ENCODE data around the gene C10orf53.

The C10orf53 gene

GRCh38 chr10:49700211-49700610 is 20.8 kb downstream of the C10orf53 start:
- Histone ChIP-seq H3K4me1 (ENCODE audit: control insufficient read depth, low read length) (no peaks in the 10 kb centered on the region), H3K4me2 (ENCODE audit: low read length) (no peak overlapping the region), H3K9me3 (ENCODE audit: control insufficient read depth, insufficient read depth, low read length) (no peaks in the 10 kb centered on the region), H3K79me2 (ENCODE audit: control insufficient read depth, low read length) (no peaks in the 10 kb centered on the region), H3K27me3 (ENCODE audit: control insufficient read depth, low read length) (no peaks in the 10 kb centered on the region), H3F3A (ENCODE audit: control insufficient read depth, insufficient read depth) (no peaks in the 10 kb centered on the region), H3K4me3 (ENCODE audit: low read length) (no peak overlapping the region), H4K20me1 (ENCODE audit: control insufficient read depth, insufficient read depth, low read depth, low read length) (no peaks in the 10 kb centered on the region), H3K36me3 (ENCODE audit: control insufficient read depth, low read length) (no peaks in the 10 kb centered on the region), H3K9me2 (replicated peaks; ENCODE audit: control insufficient read depth, low read length) (no peaks in the 10 kb centered on the region), H3K27ac (ENCODE audit: low read depth, low read length) (no peak overlapping the region)
- no peak for TF ChIP-seq EZH2phosphoT487 (IDR thresholded peaks at IDR 0.05; ENCODE audit: borderline replicate concordance, low read length)
- no peak for TF ChIP-seq CTCF (IDR thresholded peaks at IDR 0.05; ENCODE audit: low read depth, low read length, poor library complexity, severe bottlenecking)

GRCh38 chr10:49700997-49701396 is 21.5 kb downstream of the C10orf53 start:
- peaks cover under 1% of the 10 kb centered on the region; the same call in 1 of the 2 replicates for H3K27me3 ChIP-seq (ENCODE audit: control insufficient read depth, low read length)

GRCh38 chr10:49707585-49707984 is 28.1 kb downstream of the C10orf53 start:
- Histone ChIP-seq H3F3A (ENCODE audit: control insufficient read depth, insufficient read depth) (no peaks in the 10 kb centered on the region), H3K27me3 (ENCODE audit: control insufficient read depth, low read length) (peaks cover 23% of the 10 kb centered on the region), H3K9me2 (replicated peaks; ENCODE audit: control insufficient read depth, low read length) (no peaks in the 10 kb centered on the region)

More at GRCh38 chr10:49700997-49701396, 21.5 kb downstream of the C10orf53 start:
- no peak overlapping the region for H3K27ac ChIP-seq (ENCODE audit: low read depth, low read length)
- no peaks in the 10 kb centered on the region for H3K36me3 ChIP-seq (ENCODE audit: control insufficient read depth, low read length)
- no peak overlapping the region for H3K4me2 ChIP-seq (ENCODE audit: low read length)
- no peaks in the 10 kb centered on the region for H3K9me2 ChIP-seq (replicated peaks; ENCODE audit: control insufficient read depth, low read length)
- no peaks in the 10 kb centered on the region for H4K20me1 ChIP-seq (ENCODE audit: control insufficient read depth, insufficient read depth, low read depth, low read length)
- H3K4me3 ChIP-seq (ENCODE audit: low read length): no peak overlapping the region
- H3K9me3 ChIP-seq (ENCODE audit: control insufficient read depth, insufficient read depth, low read length): no peaks in the 10 kb centered on the region
- TF ChIP-seq CTCF (IDR thresholded peaks at IDR 0.05; ENCODE audit: low read depth, low read length, poor library complexity, severe bottlenecking) (no peak), EZH2phosphoT487 (IDR thresholded peaks at IDR 0.05; ENCODE audit: borderline replicate concordance, low read length) (no peak)
- no peaks in the 10 kb centered on the region for H3K79me2 ChIP-seq (ENCODE audit: control insufficient read depth, low read length)
- no peaks in the 10 kb centered on the region for H3K4me1 ChIP-seq (ENCODE audit: control insufficient read depth, low read length)
- no peaks in the 10 kb centered on the region for H3F3A ChIP-seq (ENCODE audit: control insufficient read depth, insufficient read depth)

More at GRCh38 chr10:49707585-49707984, 28.1 kb downstream of the C10orf53 start:
- Histone ChIP-seq H3K36me3 (ENCODE audit: control insufficient read depth, low read length) (no peaks in the 10 kb centered on the region), H3K27ac (ENCODE audit: low read depth, low read length) (no peak overlapping the region), H3K4me1 (ENCODE audit: control insufficient read depth, low read length) (no peaks in the 10 kb centered on the region), H3K4me3 (ENCODE audit: low read length) (no peak overlapping the region), H3K9me3 (ENCODE audit: control insufficient read depth, insufficient read depth, low read length) (no peaks in the 10 kb centered on the region), H4K20me1 (ENCODE audit: control insufficient read depth, insufficient read depth, low read depth, low read length) (no peaks in the 10 kb centered on the region), H3K79me2 (ENCODE audit: control insufficient read depth, low read length) (no peaks in the 10 kb centered on the region), H3K4me2 (ENCODE audit: low read length) (no peak overlapping the region)
- TF ChIP-seq EZH2phosphoT487 (IDR thresholded peaks at IDR 0.05; ENCODE audit: borderline replicate concordance, low read length) (no peak), CTCF (IDR thresholded peaks at IDR 0.05; ENCODE audit: low read depth, low read length, poor library complexity, severe bottlenecking) (no peak)

Measured in DOHH2 (cell line).